Measurements from ENCODE around the gene TRIM47.
A peak's percentile ranks its signal among the peaks of the same experiment; 100 is the strongest.
"Not testable (repeated sequence)": the region's sequence is repeated elsewhere in the genome, so short reads cannot be mapped to it uniquely, and the experiment has no call there.

Gene TRIM47

GRCh38 chr17:75865404-75866188 is 12.8 kb downstream of the TRIM47 start:
- not testable (repeated sequence) for DNase-seq

- DNase-seq = not testable (repeated sequence)
Observed at GRCh38 chr17:75864887-75865286, 13.5 kb downstream of the TRIM47 start.

DNA sequence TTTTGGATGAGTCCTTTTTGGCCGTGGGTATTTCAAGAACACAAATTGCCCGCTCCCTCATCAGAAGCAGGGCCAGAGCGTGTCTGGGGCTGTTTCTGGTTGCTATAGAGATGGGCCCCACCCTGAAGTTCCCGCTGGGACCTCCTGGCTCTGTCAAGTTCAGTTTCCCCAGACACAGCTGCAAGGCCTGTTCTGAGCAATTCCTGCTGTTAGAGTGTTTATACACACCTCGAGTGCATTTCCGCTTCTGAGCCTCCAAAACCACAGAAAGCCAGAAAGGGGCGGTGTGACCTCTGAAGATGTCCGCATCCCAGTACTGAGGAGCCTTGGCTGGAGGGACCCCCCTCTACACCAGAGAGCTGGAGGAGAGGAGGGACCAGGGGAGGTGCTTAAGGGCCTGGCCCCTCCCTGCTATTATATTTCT is 13.9 kb downstream of the TRIM47 start:
- no peak for DNase-seq

GRCh38 chr17:75861927-75862317 is 16.5 kb downstream of the TRIM47 start:
- DNase-seq = no peak

DNA sequence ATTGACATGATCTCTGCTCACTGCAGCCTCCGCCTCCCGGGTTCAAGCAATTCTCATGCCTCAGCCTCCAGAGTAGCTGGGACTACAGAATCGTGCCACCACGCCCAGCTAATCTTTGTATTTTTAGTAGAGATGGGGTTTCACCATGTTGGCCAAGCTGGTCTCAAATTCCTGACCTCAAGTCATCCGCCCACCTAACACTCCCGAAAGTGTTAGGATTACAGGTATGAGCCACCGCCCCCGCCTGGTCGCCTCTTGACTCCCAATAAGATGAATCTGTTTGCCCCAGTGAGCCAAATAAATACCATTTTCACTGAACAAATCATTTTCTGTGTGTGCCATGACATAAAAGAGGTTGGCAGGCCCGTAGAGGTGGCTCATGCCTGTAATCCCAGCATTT is 19.0 kb downstream of the TRIM47 start:
- not testable (repeated sequence) for DNase-seq

DNA sequence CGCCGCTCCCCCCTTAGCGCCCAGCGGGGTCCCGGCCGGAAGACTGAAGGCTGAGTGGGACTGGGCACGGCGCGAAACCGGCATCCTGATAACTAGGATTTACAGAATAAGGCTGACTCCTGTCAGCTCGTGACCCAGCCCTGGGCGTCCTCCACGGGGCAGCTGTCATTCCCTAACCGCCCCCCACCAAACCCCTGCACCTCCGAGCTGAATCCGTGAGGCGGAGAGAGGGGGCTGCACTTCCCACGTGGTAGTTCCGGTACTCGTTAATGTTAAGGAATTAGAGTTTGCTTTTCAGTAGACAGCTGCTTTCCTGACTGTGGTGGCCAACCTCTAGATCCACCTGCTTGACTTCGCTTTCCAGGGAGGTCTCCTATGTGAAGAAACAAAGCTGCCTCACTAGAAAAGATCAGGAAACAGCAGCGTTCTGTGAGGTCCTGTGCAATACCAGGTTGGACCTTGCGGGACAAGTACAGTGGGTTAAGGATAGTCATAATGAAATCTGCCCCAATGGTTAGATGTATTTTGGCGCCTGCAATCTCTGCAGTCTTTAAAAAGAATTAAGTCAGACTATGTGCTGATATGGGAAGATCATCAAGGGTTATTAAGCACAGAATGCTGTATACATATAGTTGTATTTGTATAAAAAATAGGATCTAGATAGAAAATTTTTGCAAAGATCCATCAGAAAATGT is 22.2 kb downstream of the TRIM47 start:
- DNase-seq = no peak

GRCh38 chr17:75855310-75856061 is 22.9 kb downstream of the TRIM47 start, which contains the start of gene WBP2:
Gene WBP2, minus strand, starts transcription at chr17:75855335. Its CDS starts 38 bp downstream, at chr17:75855297.
- peak; percentile 97 for DNase-seq

- no peak for DNase-seq
Observed at GRCh38 chr17:75854881-75855309, 23.5 kb downstream of the TRIM47 start.

GRCh38 chr17:75854101-75854748 is 24.2 kb downstream of the TRIM47 start:
- no peak for DNase-seq

GRCh38 chr17:75853433-75853832 is 24.9 kb downstream of the TRIM47 start:
- no peak for DNase-seq

- not testable (repeated sequence) for DNase-seq
Observed at GRCh38 chr17:75851693-75851991, 26.7 kb downstream of the TRIM47 start.

GRCh38 chr17:75850928-75851692 is 27.3 kb downstream of the TRIM47 start:
- no peak for DNase-seq

DNA sequence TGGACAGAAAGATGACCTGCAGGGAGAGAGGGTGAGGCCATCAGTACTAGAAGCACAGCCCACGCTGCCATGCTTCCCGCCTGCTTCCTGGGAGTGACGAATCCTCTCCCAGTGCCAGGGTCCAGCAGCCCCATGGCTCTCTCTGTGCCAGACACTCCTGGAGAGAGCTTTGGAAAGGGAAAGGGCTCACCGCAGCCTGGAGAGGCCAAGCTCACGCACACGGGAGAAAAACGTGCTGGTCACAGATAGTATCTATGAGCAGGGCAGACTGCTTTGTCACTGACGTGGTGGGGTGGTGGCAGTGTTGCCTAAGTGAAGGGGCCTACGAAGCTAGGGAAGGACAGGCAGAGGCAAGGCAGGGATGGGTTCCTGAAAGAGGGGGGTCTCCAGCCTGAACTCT is 28.7 kb downstream of the TRIM47 start:
- no peak for DNase-seq

DNA sequence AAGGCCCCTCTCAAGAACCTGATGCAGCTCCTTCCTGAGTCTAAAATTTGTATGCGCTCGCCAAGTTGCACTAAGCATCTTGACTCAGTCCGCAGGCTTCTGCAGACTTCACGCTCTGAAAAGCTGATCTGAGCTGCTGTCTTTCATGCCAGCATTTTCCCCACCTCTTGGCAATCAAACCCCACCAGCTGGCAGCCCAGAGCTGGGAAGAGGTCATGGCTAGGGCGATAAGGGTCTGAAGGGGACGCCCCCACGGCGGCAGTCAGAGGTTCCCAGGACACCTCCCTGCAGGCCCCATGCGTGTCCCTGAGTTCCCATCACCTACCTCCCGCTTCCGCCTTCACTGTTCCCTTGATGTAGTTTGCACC is 29.1 kb downstream of the TRIM47 start:
- DNase-seq = no peak

DNA sequence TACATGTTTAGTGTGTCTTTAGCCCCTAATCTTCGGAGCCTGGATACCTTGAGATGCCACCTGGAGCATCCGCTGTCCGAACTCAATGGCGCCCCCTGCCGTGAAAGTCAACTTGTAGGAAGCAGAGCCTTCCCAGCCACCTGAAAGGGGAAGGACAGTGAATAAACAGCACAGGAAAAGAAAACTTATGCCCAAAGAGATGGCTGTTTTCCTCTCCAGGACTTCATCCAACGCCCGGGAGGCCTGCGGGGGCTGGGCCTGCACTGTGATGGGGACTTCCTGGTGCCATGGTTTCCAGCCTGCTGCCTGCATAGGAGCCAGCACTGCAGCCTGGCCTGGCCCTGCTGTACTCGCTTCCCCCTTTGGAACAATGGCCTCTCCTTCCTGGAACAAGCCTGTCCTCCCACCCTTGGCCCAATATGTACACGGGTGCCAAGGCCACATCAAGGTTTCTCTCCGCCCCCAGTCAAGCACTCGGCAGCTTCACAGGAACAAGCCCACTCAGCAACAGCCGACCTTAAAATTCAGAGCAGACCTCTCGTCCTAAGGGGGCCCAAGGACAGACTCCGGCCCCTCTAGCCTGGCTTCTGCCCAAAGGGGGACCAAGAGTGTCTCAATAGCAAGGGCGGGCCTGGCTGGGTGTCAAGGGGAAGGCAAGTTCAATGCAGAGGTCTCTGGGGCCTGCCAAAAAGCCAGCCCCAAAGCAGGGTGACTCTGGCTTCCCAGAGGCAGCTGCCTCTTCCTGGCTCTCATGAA is 29.7 kb downstream of the TRIM47 start:
- DNase-seq = peak; percentile 81

DNA sequence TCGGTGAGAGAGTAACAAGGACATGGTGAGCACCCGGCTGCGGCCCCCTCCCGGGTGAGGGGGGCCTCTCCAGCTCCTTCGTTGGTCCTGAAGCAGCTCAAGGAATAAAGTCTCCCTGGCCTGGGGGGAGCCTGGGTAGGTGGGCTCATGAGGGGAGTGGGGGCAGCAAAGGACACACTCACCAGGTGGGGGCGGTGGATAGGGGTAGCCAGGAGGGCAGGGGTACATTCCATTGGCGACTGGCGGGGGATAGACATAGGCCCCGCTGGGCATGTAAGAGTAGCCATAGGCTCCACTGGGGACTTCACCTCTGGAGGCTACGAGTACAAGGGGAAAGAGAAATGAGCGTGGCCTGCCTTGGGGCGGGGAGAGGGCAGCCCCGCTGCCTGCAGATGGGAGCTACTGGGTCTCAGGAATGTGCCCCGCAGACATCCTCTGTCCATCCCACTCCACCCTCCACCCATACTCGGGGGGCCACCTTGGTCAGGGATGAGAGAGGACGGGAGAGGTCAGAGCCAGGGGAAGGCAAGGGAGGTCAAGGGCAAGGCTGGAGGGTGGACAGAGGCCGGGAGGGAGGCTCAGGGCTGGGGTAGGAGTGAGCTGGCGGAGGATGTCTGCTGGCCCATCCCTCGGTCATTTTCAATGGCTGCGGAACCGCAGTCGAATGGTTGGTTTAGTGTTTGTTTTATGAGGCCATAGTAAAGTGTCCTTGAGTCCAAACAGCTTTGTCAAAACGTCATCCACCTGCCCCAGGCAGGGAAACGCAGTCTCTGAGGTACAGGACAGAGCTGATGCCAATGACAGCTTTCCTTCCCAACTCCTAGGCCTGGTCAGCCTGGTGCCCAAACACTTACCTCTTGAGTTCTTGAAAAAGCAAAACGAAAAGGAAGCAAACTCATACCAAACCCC is 30.5 kb downstream of the TRIM47 start:
- DNase-seq = no peak

DNA sequence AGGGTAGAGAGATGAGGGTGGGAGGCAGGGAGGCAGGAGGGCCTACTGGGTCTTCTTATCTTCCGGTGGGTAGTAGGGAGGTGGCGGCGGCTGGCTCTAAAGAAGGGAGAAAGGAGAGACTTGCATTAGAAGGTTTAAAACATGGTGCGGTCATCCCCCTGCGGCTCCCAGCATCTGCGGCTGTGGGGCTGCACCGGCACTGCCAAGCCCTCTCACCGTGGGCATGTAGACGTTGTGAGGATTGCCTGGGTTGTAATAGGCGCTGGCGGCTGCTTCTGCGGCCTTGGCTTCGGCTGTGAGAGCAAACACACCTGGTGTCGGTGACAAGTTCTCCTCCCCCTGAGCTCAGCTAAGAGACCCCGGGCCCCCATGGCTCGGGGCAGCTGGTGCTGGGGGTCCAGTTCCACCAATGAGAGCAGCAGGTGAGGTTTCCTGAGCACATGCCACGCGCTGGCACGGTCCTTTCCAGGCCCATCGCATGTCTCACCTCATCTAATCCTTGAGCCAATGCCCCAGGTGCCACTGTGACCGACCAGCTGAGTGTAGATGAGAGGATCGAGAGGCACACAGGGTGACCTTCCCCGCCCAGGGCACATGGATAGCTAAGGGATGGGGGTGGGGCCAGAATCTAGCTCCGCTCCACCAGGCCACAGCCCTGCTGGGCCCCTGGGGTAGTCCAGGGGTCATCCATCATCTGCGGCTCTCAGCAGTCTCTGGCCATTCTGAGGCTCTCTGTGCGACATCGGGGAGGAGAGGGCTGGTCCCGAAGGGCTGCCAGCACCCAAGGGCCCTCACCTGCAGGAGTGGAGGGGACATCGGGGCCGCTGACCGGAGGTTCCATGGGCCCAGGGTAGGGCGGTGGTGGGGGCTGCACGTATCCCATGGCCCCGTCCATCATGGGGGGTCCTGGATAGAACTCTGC is 31.4 kb downstream of the TRIM47 start:
- DNase-seq = no peak

DNA sequence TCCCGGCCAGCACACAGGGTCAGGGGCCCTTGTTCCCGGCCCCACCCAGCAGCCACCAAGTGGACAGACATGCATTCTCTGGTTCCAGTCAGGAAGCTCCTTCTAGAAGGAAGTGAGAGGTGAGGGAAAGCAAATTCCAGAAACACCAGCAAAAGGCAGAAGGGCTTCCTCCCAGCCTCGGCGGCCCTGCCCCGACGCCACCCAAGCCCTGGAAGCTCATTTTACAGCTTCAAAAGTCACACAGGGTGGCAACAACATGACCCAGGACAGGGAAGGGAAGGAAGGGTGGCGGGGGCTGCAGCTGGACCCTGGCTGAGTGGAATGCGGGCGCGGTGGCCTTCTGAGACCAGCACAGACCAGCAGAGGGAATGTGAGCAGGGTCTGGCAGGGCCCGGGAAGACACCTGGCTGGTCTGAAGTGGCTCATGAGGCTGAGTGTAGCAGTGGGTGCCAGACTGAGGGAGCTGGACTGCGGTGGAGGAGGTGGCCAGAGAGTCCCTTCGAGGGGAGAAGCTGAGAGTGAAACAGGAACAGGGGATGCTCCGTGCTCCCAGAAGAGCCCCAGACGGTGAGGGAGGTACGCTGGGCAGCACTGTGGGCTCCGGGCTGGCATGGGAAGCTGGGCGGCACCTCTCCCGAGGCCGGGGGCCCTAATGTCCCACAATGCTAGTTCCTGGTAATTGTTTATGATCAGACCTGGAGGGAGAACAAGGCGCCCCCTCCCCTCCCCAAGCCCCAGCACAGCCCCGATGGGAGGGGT is 32.3 kb downstream of the TRIM47 start:
- no peak for DNase-seq

Data from effector CD4-positive, alpha-beta T cell (primary cell).